ENCODE results near the gene MRPS25. TPM values are rescaled to one million over a fixed set of nuclear protein-coding genes. Genes with fewer than 3 reads are reported as not detected.
A peak's percentile ranks its signal among the peaks of the same experiment; 100 is the strongest.

The MRPS25 gene
- total and polyA plus RNA-seq, 2 experiments from 2014 or later: 42.1 to 96.9 TPM

DNA sequence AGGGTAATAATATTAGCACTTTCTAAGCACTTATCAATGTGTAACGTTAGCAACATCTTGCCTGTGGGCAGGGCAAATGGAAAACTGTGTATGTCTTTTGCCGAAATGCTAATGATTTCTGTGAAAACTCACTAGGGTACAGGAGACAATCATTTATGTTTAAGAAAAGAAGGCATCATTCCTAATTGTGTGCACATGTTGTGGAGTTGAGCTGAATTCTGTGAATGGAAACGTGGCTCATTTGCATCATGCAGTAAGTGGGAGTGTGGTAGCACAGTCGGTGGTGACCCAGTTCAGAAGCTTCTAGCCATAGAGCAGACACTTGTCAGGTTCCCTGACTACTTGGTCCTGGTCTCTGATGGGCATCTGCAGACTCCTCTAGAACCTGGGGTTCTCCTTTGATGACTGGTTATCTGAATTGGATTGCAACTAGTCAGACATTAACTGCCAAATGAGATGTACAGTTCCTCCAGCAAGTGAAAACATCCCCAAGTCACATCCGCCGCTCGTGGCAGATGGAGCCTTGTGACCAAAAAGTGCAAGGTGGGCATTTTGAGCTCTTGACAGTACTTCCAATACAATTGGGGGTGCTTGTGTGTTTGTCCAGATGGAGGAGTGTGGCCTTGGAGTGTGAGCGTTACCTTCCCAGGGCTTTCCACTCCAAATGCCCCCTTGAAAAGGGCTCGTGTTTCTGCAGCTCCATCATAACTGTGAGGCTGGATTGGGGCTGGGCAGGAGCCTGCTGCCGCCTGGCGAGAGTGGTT lies 21.5 kb downstream of the MRPS25 start:
- TF ChIP-seq, protein P1, sequence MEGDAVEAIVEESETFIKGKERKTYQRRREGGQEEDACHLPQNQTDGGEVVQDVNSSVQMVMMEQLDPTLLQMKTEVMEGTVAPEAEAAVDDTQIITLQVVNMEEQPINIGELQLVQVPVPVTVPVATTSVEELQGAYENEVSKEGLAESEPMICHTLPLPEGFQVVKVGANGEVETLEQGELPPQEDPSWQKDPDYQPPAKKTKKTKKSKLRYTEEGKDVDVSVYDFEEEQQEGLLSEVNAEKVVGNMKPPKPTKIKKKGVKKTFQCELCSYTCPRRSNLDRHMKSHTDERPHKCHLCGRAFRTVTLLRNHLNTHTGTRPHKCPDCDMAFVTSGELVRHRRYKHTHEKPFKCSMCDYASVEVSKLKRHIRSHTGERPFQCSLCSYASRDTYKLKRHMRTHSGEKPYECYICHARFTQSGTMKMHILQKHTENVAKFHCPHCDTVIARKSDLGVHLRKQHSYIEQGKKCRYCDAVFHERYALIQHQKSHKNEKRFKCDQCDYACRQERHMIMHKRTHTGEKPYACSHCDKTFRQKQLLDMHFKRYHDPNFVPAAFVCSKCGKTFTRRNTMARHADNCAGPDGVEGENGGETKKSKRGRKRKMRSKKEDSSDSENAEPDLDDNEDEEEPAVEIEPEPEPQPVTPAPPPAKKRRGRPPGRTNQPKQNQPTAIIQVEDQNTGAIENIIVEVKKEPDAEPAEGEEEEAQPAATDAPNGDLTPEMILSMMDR (IDR thresholded peaks at IDR 0.05; ENCODE audit: low read depth, low read length): no peak
- H3K36me3 ChIP-seq: peaks cover 71% of the 10 kb centered on the region
- H3K9me3 ChIP-seq (ENCODE audit: low read depth): no peaks in the 10 kb centered on the region
- no peak overlapping the region for H3K27ac ChIP-seq
- DNase-seq (ENCODE audit: low read depth in 1 of 2, low spot score in 1 of 2): no peak
- peaks cover 8% of the 10 kb centered on the region for H3K4me1 ChIP-seq (ENCODE audit: low read depth)
- H3K4me3 ChIP-seq: no peak overlapping the region
- H3K27me3 ChIP-seq: no peaks in the 10 kb centered on the region

DNA sequence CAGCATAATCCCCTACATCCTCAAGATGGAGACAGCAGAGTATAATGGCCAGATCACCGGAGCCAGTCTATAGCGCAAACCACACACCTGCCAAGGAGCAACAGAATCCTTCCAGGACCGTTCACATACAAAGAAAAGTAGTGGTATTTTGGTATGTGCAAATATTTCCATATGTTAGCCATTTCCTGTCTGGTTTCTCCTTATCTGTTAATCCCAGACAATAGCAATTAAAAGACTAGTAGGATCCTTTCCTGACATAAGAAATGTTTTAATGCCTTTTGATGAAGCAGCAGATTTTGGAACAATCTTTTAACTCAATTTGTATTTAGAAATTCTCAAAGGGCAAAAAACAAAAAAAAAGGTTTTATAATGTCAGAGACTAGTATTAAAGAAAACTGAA lies 22.2 kb downstream of the MRPS25 start:
- Histone ChIP-seq H3K36me3 (peaks cover 75% of the 10 kb centered on the region), H3K27ac (no peak overlapping the region), H3K27me3 (no peaks in the 10 kb centered on the region), H3K4me3 (no peak overlapping the region), H3K4me1 (ENCODE audit: low read depth) (peaks cover 8% of the 10 kb centered on the region), H3K9me3 (ENCODE audit: low read depth) (no peaks in the 10 kb centered on the region)
- DNase-seq (ENCODE audit: low read depth in 1 of 2, low spot score in 1 of 2): peak in 1 of 2 donors; percentile 39
- TF ChIP-seq, protein P1 (IDR thresholded peaks at IDR 0.05; ENCODE audit: low read depth, low read length): no peak

DNA sequence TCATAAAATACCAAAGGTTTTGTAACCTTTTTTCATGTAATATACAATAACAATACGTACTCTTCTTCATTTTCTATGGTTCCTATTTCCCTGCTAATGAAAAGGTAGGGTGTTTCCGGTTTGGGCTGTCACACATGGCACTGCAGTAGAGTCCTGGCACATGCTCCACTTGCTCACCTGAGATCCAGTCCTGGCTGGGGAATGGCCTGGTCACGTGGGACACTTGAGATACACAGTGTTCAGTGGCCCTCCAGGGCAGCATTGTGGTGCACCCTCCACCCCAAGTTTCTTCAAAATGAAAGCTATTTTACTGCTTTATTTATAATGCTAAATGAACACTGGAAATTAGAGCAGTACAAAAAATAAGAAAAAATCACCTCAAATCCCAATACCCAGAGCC lies 23.2 kb downstream of the MRPS25 start:
- H3K4me1 ChIP-seq (ENCODE audit: low read depth): peaks cover 8% of the 10 kb centered on the region
- no peaks in the 10 kb centered on the region for H3K9me3 ChIP-seq (ENCODE audit: low read depth)
- H3K36me3 ChIP-seq: peaks cover 76% of the 10 kb centered on the region
- DNase-seq (ENCODE audit: low read depth in 1 of 2, low spot score in 1 of 2): no peak
- TF ChIP-seq, protein P1 (IDR thresholded peaks at IDR 0.05; ENCODE audit: low read depth, low read length): no peak
- H3K27me3 ChIP-seq: no peaks in the 10 kb centered on the region
- no peak overlapping the region for H3K4me3 ChIP-seq
- no peak overlapping the region for H3K27ac ChIP-seq

DNA sequence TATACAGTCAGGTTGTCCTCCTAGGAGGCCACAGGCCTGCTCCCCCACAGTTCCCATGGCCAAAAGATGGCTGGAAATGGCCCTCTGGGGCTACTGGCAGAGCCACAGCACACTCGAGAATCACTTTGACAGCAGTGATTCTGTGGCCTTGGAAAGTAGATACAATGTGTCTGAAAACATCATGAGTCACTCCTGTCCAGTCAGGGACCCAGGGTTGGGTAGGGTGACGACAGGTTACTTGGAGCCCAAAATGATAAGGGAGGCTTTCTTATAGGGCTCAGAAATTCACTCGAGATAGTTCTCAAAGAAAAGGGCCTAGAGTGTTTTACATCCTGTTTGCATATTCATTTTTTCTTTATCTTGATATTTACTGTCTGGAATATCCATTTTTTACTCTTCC lies 24.3 kb downstream of the MRPS25 start:
- peak in 1 of 2 donors; percentile 18 for DNase-seq (ENCODE audit: low read depth in 1 of 2, low spot score in 1 of 2)
- H3K4me3 ChIP-seq: no peak overlapping the region
- H3K27me3 ChIP-seq: no peaks in the 10 kb centered on the region
- peaks cover 66% of the 10 kb centered on the region for H3K36me3 ChIP-seq
- TF ChIP-seq, protein P1 (IDR thresholded peaks at IDR 0.05; ENCODE audit: low read depth, low read length): no peak
- no peaks in the 10 kb centered on the region for H3K9me3 ChIP-seq (ENCODE audit: low read depth)
- peaks cover 8% of the 10 kb centered on the region for H3K4me1 ChIP-seq (ENCODE audit: low read depth)
- peak overlapping the region; percentile 55 for H3K27ac ChIP-seq

DNA sequence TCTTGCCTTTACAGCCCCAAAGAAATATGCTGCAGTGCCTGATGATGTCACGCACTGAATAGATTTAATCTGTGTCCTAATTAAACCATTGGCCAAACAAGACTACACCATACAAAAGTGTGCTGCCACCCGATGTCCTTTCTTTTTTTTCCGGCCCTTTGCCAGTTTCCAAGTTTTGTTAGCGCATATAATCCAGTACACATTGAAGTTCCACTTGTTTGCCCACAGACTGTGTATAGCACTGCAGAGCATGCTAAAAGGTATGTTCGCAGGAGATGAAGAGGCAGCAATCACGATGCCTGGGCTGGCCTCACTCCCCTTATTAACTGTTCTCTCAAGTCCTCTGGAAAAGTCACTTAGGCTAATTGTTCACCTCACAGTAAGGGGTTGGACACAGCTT lies 26.8 kb downstream of the MRPS25 start:
- TF ChIP-seq, protein P1 (IDR thresholded peaks at IDR 0.05; ENCODE audit: low read depth, low read length): no peak
- Histone ChIP-seq H3K9me3 (ENCODE audit: low read depth) (no peaks in the 10 kb centered on the region), H3K4me3 (no peak overlapping the region), H3K27me3 (no peaks in the 10 kb centered on the region), H3K27ac (no peak overlapping the region), H3K4me1 (ENCODE audit: low read depth) (peaks cover 8% of the 10 kb centered on the region), H3K36me3 (peaks cover 70% of the 10 kb centered on the region)
- DNase-seq (ENCODE audit: low read depth in 1 of 2, low spot score in 1 of 2): no peak

Data from cardiac muscle cell (in vitro differentiated cells and primary cell).